ENCODE results near the gene SUGP1. TPM values are rescaled to one million over a fixed set of nuclear protein-coding genes. Genes with fewer than 3 reads are reported as not detected.

The SUGP1 gene
- total and polyA plus RNA-seq, 2 of the 13 experiments (the other 11 are each of a cell fraction or from before 2014, with no cell fraction given): 21.6 to 25.9 TPM

DNA sequence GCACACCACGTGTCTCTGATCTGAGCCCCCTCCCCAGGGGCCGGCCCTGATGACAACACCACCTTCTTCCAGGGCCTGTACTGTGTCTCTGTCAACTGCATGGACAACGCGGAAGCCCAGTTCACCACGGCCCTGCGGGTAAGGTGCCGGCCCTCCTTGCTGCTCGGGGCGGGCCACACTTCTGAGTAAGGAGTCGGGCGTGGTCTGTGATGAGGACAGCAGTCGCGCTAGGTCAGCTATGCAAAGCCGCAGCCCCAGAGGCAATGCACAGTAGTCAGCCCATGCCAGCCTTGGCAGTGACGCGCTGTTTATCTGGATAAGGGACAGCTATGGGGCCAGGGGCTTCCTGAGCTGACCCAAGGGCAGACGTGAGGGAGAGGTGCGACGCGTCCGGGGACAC, 24.9 kb upstream of the SUGP1 start:
- 96% methylated on average over 13 of the region's 21 CpGs for WGBS (ENCODE audit: low lambda C conversion rate)
- ChIA-PET POLR2A (no interaction called here), CTCF (ENCODE audit: low intra/inter-chr PET ratio, low total read pairs) (no interaction called here)
- Histone ChIP-seq H3K4me1 (ENCODE audit: insufficient read depth, low read length) (no peaks in the 10 kb centered on the region), H3K27ac (ENCODE audit: extremely low read length, insufficient read depth, low read length) (no peak overlapping the region), H3K9me3 (ENCODE audit: low read length) (no peaks in the 10 kb centered on the region), H3K36me3 (replicated peaks in 1 of 2; ENCODE audit: control insufficient read depth in 1 of 2, insufficient read depth in 2 of 2, low read length in 2 of 2) (peaks cover 36 to 74% of the 10 kb centered on the region in 2 experiments), H3K27me3 (ENCODE audit: control insufficient read depth in 1 of 2, insufficient read depth in 2 of 2, low read length in 2 of 2) (no peaks in the 10 kb centered on the region), H3K4me2 (ENCODE audit: low read depth, low read length) (no peak overlapping the region), H3K4me3 (replicated peaks in 1 of 3; ENCODE audit: insufficient read depth in 1 of 3, low read depth in 2 of 3, low read length in 3 of 3) (no peak overlapping the region), H4K20me1 (ENCODE audit: insufficient read depth, low read length) (no peaks in the 10 kb centered on the region), H2AFZ (ENCODE audit: low read length) (no peak overlapping the region), H3K9ac (ENCODE audit: insufficient read depth, low read depth, low read length) (no peak overlapping the region), H3K79me2 (ENCODE audit: insufficient read depth, low read length) (no peaks in the 10 kb centered on the region)
- FAIRE-seq (no peak), DNase-seq (ENCODE audit: low spot score) (no peak), ATAC-seq (no peak)
- in situ Hi-C loops (cut with HindIII; ENCODE audit: extremely low pct_ligation_motif_present, low pct_unique_long_range_greater_than_20kb): no loop called here
- intact Hi-C loops (cut with micrococcal nuclease; ENCODE audit: unreplicated experiment): no loop called here
- BruUV-seq (replicated peaks): no TSS peak
- TF ChIP-seq MAFF (IDR thresholded peaks at IDR 0.05; ENCODE audit: low read depth, low read length) (no peak), NR1H2 (CRISPR knock-in tag; IDR thresholded peaks at IDR 0.05; ENCODE audit: borderline replicate concordance, low read depth) (no peak), ETV5 (CRISPR knock-in tag; IDR thresholded peaks at IDR 0.05; ENCODE audit: borderline replicate concordance) (no peak), ZNF781 (CRISPR knock-in tag; IDR thresholded peaks at IDR 0.05; ENCODE audit: borderline replicate concordance, not compliant biosample characterization) (no peak), ZNF784 (CRISPR knock-in tag; IDR thresholded peaks at IDR 0.05; ENCODE audit: borderline replicate concordance) (no peak), PRDM4 (CRISPR knock-in tag; IDR thresholded peaks at IDR 0.05; ENCODE audit: borderline replicate concordance) (no peak), ZNF780A (CRISPR knock-in tag; IDR thresholded peaks at IDR 0.05) (no peak)
- TF ChIP-seq, protein P1, sequence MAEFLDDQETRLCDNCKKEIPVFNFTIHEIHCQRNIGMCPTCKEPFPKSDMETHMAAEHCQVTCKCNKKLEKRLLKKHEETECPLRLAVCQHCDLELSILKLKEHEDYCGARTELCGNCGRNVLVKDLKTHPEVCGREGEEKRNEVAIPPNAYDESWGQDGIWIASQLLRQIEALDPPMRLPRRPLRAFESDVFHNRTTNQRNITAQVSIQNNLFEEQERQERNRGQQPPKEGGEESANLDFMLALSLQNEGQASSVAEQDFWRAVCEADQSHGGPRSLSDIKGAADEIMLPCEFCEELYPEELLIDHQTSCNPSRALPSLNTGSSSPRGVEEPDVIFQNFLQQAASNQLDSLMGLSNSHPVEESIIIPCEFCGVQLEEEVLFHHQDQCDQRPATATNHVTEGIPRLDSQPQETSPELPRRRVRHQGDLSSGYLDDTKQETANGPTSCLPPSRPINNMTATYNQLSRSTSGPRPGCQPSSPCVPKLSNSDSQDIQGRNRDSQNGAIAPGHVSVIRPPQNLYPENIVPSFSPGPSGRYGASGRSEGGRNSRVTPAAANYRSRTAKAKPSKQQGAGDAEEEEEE (CRISPR knock-in tag; IDR thresholded peaks at IDR 0.05; ENCODE audit: borderline replicate concordance): no peak
